HG03558 (cell line): ENCODE measurements around the gene NDRG2.
"Not testable (repeated sequence)": the region's sequence is repeated elsewhere in the genome, so short reads cannot be mapped to it uniquely, and the experiment has no call there.

Experiments used
- ATAC-seq: cut with Tn5 transposase; IDR thresholded peaks from one replicate; pipeline ENCODE4 v1.9.1; 2021; ENCODE audit warnings: moderate number of reproducible peaks; ENCODE audit not compliant: unreplicated experiment; ENCODE audit errors: extremely low read depth

NDRG2 gene

DNA sequence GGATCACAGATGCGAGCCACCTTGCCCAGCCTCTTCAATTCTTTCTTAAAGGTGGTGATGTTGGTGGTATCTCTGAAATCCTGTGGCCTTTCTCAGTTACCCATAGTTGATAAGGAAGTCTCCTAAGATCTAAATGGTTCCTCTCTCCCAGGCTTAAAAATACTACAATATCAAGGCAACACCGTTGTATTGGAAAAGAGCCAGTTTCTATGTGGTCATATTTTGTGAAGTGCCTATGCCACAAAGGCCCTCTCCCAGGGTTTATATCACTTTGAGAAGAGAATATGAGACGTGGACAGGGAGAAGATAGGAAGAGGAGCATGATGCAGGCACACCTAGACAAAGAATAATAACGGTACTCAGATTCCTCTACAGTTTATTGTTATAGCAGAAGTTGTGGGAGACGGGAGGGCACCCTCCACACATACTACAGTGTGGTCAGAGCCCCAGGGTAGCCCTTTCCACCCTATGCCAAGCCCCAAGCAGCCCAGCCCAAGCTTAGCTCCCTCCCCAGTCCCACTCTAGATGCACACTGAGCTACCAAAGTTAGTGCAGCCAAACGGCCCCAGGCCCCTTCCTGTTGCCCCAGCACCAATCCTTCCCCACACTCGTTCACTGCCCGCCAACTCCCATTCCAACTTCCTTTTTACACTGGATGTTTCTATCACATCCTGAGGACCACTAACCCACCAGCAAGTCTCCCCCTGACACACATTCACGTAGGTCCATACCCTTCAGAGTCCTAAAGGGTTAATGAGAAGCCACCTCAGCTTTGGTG is 8.3 kb downstream of the NDRG2 start:
- no peak for ATAC-seq

DNA sequence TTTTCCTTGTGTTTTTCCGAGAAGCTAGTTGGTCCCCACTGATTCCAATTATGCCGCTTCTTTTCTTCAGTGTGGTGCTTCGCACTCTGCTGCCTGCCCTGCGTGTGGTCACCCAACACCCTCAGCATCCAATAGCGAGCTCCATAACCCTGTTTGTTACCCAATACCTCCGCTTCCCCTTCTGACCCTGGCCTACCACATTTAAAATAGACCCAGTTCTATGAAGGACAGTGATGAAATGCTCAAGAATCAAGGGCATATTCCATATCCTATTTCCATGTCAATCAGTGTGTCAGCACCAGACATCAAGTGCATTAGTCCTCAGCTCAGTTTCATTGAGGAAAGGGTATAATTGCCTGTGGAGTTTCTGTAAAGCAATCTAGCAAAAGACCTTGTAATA is 9.5 kb downstream of the NDRG2 start:
- ATAC-seq, result no peak

DNA sequence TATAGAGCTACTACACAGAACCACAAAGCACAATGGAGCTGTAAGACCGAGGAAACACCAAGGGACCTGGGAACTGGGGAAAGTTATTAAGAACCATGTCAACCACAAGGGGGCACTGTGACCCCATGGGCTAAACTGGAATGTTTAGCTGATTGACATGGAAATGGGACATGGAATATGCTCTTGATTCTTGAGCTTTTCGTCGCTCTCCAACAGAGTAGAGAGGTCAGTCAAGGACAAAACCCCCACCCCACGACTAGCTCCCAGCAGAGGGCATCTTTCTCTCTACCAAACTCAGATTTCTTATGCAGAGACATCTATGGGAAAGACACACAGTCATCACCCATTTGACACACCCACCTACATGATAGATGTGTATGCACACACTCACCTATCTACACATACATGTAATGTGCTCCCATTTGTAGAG is 10.1 kb downstream of the NDRG2 start:
- ATAC-seq, result no peak

DNA sequence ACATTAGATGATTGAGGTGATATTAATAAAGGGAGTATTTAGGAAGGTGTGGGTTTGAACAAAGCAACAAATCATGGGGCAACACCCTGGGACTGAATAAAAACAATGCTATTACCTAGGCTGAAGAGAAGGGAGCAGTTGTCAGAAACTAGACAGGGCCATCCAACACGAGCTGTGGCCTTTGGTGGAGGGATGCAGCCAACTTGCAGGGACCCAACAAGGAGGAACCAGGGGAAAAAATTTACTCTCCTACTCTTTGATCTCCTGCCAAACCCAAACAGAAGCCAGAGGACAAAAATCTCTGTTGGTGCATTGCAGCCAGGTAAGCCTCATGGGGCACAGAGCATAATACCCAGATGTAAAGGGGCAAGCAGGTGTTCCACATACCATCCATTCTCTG is 13.7 kb downstream of the NDRG2 start:
- ATAC-seq, result no peak

DNA sequence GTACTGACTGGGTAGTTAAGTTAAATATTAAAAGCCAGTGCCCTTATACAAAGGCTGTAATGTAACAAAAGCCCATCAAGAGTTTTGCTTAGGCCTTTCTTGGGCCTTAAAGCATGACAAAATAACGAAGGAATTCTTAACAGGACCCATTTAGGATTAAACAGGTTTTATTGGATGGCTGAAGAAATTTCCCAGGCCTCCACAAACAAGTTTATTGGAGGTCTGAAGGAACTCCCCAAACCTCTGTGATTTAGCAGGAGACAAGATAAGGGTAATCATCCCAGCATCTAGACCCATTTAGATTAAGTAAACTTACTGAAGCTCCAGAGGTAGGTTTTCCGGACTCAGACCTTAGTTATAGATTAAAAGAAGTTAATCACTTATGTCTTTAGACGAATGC is 15.1 kb downstream of the NDRG2 start:
- not testable (repeated sequence) for ATAC-seq

DNA sequence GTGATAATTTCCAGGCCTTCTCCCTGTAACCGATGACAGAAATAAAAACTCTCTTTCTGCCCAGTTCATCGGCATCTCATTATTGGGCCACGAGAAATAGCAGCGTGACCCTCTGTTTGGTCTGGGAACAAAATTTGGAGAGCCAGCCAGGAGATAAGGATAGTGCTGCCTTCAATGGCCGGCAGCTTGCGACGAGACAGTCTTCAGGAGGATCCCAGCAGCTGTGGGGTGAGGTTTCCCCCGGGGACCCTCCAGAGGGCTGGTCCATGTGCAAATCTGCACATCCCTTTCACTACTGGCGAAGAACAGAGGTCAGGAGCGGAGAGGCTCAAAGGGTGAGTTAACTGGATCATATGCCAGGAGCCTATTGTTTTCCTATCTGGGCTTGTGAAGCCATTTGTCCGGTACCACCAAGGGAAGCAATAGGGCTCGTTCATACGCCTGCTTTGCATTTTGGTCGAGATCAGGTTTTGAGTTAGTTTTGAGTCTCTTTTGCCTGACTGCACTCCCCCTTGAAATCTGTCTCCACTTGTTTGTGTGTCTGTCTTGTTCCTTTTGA is 21.0 kb downstream of the NDRG2 start:
- no peak for ATAC-seq

DNA sequence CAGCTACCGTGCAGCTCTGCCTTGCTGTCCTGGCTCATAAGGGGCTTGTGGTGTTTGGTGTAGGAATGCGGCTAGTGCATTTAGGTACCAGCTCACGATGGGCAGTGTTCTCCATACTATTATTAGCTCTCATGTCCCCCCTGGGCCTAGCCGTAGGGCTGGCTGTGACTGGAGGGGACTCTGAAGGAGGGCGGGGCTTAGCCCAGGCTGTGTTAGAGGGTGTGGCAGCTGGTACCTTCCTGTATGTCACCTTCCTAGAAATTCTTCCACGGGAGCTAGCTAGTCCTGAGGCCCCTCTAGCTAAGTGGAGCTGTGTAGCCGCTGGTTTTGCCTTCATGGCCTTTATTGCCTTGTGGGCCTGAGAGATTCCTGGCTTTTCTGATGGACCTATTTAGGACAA is 23.6 kb downstream of the NDRG2 start:
- ATAC-seq, result no peak

DNA sequence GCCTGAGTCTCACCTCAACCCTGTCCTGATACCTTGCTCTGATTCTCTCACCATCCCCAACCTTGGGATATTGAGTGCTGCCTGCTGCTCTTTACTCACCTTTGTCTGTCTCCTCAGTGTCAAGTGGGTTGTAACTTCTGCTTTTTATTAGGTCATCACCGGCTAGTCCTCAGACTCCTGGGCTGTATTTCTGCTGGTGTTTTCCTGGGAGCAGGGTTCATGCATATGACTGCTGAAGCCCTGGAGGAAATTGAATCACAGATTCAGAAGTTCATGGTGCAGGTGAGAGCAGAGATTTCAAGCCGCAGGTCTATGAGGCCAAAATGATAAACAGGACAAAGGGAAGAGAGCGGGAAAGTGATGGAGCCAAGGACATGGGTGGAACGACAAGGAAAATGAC is 25.3 kb downstream of the NDRG2 start:
- ATAC-seq, result no peak

DNA sequence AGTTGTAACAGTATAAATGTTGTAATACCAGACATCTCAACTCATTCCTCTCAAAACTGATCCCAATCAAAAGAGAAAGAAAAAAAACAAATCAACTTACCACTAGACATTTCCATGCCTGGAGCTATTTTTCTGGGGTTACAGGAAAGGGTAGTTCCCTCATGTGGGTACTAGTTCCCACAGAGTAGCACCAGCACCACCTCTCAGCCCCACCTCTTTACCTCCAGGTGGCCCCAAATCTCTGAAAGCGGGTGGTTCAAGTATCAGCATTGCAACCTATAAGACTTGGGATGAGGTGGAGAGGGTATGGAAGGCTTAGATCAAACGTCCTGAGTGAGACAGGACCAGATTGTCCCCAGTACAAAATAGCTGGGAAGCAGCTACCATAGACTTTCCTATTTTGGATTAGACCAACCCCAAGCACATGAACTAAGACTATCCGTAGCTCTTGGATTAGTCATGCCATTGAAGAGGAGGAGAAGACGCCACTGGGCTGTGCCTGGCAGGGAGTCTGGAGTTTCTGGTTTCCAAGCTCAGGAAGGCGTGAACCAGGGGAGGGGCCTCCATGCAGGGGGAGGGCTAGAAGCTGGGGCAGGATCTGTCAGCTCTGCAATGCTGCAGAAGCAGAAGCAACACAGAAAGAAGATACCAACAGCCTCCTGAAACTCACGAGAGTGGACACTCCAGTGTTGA is 26.0 kb downstream of the NDRG2 start, which contains the start of gene SLC39A2:
Gene SLC39A2 (plus strand): TSS at position 620 of the 693 bp plus-strand sequence. CDS start 154 bp downstream, outside the sequence.
- no peak for ATAC-seq

DNA sequence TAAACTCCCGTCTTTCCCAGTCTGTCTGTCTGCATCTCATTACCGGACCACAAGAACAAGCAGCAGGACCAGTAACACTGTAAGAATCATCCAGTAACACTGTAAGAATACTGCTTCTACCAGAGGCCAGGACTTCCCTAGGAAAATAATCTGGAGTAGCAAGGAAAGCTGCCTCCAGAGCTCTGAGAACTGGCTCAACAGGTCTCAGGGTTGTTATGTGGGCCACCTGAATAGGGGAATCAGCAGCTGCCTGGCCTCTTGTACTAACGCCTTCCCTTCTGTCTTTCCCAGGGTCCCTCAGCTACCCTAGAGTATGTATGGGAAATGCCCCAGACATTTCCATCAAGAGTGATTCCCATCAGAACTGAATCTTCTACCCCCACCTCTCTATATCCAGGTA is 26.7 kb downstream of the NDRG2 start:
- ATAC-seq, result no peak

DNA sequence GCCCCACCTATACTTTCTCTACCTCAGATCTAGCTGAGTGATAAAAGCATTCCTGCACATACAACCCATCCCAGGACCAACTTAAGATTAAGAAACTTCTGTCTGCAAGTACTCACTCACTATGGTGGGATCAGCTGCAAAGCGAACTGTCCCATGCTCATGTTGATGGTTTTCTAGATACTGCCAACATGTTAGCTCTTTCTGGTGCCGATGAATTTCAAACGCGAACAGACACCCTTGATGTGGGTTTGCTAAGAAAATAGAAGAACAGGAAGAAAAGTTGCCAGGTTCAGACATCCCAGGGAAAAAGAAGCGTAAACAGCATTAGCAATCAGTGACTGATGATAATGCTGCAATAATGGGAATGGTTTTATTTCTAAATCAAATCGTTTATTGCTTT is 27.3 kb downstream of the NDRG2 start:
- no peak for ATAC-seq

DNA sequence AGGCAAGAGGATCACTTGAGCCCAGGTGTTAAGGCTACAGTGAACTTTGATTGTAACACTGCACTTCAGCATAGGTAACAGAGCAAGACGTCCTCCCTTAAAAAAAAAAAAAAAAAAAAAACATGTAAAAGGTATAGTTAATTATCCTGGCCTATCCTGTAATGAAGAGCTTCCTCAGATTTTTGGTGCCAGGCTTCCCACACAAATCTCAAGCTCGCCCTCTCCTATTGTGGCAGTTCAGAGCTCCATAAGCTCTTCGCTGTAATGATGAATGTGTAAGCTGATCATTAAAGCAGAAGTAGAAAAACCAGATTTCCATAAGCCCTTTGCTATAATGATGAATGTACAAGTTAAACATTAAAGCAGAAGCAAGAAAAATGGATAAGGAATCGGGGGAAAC is 27.7 kb downstream of the NDRG2 start:
- ATAC-seq, result no peak

DNA sequence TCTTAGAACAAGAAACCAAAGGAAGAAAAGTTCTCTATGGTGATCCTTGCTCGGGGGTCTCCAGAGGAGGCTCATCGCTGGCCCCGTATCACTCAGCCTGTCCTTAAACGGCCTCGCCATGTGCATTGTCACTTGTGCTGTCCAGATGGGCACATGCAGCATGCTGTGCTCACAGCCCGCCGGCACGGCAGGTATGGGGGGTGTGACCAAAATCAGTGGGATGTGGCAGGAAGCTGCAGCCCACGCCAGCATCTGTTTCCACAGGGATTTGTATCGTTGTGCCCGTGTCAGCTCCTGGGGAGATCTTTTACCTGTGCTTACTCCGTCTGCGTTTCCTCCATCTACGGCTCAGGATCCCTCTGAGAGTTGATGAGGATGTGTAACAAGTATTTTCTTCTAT is 28.3 kb downstream of the NDRG2 start:
- no peak for ATAC-seq

DNA sequence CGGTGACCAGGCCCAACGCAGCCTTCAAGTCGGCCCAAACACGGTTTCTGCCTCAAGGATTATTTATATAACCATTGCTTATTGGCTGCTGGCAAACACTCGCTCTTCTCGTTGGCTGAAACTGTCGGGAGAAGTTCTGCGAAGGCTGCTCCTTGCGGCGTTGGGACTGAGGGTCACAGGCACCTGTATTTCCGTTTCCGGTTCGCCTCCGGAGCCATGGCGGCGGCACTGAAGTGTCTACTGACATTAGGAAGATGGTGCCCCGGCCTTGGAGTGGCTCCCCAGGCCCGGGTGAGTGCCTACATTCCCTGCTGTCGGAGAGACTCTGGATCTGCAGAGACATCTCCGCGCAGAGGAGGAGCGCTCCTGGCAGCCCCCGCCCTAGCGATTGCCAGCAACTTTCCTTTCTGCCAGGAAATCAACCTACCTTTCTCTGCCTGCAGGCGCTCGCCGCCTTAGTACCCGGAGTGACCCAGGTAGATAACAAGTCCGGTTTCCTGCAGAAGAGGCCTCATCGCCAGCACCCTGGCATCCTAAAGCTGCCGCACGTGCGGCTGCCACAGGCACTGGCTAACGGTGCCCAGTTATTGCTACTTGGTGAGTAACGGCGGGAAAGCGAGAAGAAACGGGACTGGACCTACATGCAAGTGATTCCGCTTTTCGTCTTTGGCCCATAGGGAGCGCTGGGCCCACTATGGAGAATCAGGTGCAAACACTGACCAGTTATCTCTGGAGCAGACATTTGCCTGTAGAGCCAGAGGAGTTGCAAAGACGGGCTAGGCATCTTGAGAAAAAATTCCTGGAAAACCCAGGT is 34.9 kb downstream of the NDRG2 start, which contains the start of gene METTL17:
Gene METTL17 (plus strand): TSS at position 194 of the 814 bp plus-strand sequence. CDS start 23 bp downstream, at position 217.
- ATAC-seq, result peak; percentile 93

DNA sequence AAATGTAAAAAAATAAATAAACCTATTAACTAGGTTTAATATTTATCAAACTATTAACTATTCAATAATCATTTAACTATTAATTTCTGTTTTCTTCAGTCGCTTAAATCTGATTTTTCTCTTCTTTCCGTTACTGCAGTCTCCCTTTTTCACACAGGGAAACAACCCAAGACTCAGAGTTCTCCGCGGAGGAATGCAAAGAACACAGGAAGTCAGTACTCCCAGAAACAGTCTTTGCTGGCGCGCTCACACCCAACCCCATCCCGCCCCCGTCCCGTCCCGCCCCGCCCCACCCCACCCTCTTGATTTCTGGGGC is 35.4 kb downstream of the NDRG2 start:
- no peak for ATAC-seq

DNA sequence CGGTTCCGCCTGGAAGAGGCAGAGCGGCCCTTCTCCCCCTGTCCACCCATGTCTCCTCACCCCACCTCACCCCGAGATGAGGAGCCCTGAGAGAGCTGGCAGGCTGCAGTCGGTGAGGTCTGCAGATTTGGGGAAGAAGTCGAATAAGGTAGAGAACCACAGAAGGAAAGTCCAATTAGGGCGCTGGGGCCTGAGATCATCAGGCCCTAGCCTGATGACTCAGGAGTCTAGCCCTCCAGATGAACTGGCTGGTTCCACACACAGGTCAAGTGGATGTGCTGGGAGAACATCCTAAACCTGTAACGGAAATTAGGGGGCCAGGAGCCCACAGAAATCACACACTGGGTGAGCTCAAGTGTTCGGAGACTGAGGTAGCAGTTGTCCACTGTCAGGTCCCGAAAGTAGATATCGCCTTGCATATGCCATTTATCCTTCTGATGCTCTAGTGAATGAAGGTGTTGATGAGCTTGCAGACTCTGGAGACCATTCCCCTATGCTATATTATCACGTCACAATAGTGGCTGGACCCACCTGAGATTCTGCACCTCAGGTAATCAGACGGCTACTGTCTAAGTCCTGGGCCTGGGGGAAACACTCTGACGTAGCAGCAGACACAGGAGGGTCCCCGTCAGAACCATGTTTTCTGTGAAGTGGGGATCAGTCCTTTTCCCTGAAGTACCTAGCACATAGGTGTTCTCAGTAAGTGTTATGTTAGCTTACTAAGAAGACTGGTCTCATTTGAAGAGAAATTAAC is 36.0 kb downstream of the NDRG2 start:
- ATAC-seq, result no peak

DNA sequence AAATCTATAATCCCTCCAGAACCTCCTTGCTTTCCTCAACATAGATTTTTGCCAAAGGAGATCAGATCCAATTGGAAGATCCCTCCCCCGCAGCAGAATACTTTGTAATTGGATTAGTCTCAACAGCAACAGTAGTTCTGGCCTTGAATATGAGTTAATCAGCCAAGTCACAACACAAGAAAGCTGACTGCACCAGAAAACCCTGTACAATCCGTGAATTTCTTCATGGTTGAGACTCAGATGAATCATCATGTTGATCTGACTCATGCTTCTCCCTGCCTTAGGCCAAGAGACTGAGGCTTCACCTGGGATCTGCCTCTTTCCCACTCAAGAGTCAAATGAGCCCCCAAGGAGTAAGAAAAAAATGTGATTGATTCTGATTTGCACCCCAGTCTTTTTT is 38.0 kb downstream of the NDRG2 start:
- no peak for ATAC-seq

DNA sequence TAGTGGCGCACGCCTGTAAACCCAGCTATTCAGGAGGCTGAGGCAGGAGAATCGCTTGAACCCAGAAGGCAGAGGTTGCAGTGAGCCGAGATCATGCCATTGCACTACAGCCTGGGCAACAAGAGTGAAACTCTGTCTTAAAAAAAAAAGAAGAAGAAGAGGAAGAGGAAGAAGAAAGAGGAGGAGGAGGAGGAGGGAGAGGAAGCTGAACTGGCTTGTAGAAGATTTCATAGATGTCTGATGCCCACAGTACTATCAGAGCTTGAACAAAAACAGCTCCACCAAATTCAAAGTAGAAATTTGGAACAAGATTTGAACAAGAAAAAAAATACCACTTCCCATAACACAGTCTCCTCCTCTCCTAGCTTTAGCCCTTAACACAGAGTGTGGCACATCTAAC is 39.2 kb downstream of the NDRG2 start:
- not testable (repeated sequence) for ATAC-seq

DNA sequence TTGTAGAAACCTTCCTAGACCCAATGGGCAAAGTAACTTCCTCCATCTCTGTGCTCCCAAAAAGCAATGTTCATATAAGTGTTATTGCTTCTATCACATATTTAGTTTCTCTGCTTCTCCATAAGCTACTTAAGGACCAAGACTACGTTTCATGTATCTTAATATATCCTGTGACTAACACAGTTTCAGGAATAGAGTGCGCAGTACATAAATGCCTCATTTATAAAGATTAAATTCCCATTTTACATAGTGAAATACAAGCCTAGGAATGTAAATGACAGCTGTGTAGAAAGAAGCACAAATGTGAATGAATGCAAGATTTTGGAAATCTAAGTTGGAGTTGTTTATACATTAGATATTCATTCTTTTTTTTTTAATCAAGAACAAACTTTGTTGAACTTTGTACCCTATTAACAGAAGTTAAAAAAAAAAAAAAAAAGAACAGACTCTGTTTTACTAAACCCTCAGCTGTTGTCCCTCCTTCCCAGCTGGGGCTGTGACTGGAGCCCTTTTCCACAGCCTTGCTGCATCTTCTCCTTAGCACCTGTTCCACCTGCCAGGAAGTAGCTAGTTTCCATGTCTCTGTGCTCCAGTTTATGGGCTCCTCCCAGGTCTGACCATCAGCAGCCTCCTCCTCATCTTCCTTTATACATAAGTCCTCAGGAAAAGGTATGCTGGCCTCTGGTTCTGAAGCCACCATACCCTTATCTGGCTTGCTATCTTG is 42.1 kb downstream of the NDRG2 start:
- ATAC-seq, result no peak
